Measurements from ENCODE around the gene MAP4K2. TPM values are rescaled to one million over a fixed set of nuclear protein-coding genes. Genes with fewer than 3 reads are reported as not detected.

MAP4K2 gene
- polyA plus RNA-seq, 3 donors: 9.9 to 38.0 (median 12.6) TPM

DNA sequence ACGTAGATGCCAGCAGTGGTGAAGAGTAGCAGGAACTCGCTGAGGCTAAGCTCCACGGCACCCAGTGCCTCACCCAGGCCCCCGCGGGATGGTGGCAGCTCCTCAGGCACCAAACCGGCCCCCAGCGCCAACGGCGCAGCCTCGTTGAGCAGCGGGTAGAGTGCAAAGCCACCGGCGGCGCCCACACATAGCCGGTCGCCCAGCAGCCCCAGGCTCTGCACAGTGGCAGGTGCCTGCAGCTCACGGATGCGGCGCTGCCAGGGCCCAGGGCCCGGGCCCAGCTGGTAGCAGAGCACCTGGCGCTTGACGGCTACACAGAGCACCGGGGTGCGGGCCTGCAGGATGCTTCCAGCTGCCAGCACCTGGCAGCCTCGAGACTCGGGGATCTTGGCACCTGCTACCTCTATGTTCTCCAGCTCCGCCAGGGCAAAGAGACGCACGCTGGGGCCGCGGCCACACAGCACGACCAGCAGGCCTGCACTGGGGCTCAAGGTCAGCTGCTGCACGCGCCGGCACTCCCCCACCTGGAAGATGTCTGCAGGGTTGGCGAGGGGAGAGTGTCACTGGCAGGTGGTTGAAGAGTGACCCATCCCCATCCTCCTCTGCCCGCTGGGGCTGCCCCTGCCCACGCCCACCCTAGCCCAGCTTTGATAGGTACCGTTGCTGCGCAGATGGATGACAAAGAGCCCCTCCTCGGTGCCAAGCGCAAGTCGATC is 26.7 kb upstream of the MAP4K2 start:
- no peaks in the 10 kb centered on the region for H3K36me3 Mint-ChIP-seq
- no peak for DNase-seq
- no peak overlapping the region for H3K4me3 Mint-ChIP-seq
- 96% methylated on average over 41 of the region's 43 CpGs for WGBS (ENCODE audit: insufficient coverage)
- TF ChIP-seq, protein P1, sequence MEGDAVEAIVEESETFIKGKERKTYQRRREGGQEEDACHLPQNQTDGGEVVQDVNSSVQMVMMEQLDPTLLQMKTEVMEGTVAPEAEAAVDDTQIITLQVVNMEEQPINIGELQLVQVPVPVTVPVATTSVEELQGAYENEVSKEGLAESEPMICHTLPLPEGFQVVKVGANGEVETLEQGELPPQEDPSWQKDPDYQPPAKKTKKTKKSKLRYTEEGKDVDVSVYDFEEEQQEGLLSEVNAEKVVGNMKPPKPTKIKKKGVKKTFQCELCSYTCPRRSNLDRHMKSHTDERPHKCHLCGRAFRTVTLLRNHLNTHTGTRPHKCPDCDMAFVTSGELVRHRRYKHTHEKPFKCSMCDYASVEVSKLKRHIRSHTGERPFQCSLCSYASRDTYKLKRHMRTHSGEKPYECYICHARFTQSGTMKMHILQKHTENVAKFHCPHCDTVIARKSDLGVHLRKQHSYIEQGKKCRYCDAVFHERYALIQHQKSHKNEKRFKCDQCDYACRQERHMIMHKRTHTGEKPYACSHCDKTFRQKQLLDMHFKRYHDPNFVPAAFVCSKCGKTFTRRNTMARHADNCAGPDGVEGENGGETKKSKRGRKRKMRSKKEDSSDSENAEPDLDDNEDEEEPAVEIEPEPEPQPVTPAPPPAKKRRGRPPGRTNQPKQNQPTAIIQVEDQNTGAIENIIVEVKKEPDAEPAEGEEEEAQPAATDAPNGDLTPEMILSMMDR (IDR thresholded peaks at IDR 0.05): no peak
- peaks cover 0 to 2% (median 0%) of the 10 kb centered on the region in 3 donors for H3K27me3 Mint-ChIP-seq (ENCODE audit: low read depth in 3 of 3)
- no peaks in the 10 kb centered on the region for H3K27me3 ChIP-seq (ENCODE audit: control insufficient read depth in 2 of 2, insufficient read depth in 2 of 2, low read length in 2 of 2)
- H3K36me3 ChIP-seq (replicated peaks in 1 of 2; ENCODE audit: control insufficient read depth in 1 of 2, insufficient read depth in 2 of 2, low read length in 2 of 2): no peaks in the 10 kb centered on the region
- H3K27ac Mint-ChIP-seq: no peak overlapping the region
- H3K4me1 ChIP-seq (ENCODE audit: control insufficient read depth in 1 of 2, insufficient read depth in 2 of 2, low read length in 2 of 2): no peaks in the 10 kb centered on the region
- no peaks in the 10 kb centered on the region for H4K20me1 ChIP-seq (ENCODE audit: insufficient read depth, low read length)
- no peak overlapping the region for H3K4me2 ChIP-seq (replicated peaks; ENCODE audit: extremely low read depth, low read length, poor library complexity, severe bottlenecking)
- intact Hi-C loops (cut with micrococcal nuclease): no loop called here
- H3K9ac ChIP-seq (ENCODE audit: insufficient read depth, low read length, poor library complexity, severe bottlenecking): no peak overlapping the region
- no peaks in the 10 kb centered on the region for H3K9me3 ChIP-seq (replicated peaks in 1 of 2; ENCODE audit: control insufficient read depth in 1 of 2, insufficient read depth in 1 of 2, low read length in 2 of 2)
- H2AFZ ChIP-seq (ENCODE audit: insufficient read depth, low read depth, low read length, poor library complexity, severe bottlenecking): no peak overlapping the region
- H3K4me1 Mint-ChIP-seq: peaks cover 3% of the 10 kb centered on the region
- no peaks in the 10 kb centered on the region for H3K9me3 Mint-ChIP-seq
- no peak overlapping the region for H3K4me3 ChIP-seq (replicated peaks in 1 of 3; ENCODE audit: low read depth in 2 of 3, low read length in 3 of 3)
- no peaks in the 10 kb centered on the region for H3K79me2 ChIP-seq (ENCODE audit: insufficient read depth, low read length)
- H3K27ac ChIP-seq (ENCODE audit: low read depth in 1 of 2, low read length in 2 of 2): no peak overlapping the region

DNA sequence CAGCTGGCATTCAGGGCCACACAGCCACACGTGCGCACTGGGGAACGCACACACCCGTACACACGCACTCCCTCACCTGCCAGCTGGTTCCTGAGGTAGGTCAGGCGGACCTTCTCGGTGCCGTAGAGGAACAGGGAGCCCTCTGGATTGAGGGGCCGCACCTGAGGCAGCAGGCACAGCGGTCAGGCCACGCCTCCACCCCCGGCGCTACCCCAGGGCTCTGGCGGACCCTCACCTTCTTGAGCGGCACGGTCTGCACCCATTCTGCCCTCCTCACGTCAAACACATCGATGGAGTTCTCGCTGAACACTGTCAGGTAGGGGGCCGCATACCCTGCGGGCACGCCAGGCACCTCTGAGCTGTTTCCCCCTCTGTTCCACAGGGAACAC is 24.4 kb upstream of the MAP4K2 start:
- H3K9me3 Mint-ChIP-seq: peaks cover 0 to 2% (median 0%) of the 10 kb centered on the region in 7 donors
- Histone ChIP-seq H3K9ac (ENCODE audit: insufficient read depth, low read length, poor library complexity, severe bottlenecking) (no peak overlapping the region), H3K4me1 (ENCODE audit: control insufficient read depth in 1 of 2, insufficient read depth in 2 of 2, low read length in 2 of 2) (no peaks in the 10 kb centered on the region), H3K4me2 (replicated peaks; ENCODE audit: extremely low read depth, low read length, poor library complexity, severe bottlenecking) (no peak overlapping the region), H3K79me2 (ENCODE audit: insufficient read depth, low read length) (no peaks in the 10 kb centered on the region), H3K27ac (ENCODE audit: low read depth in 1 of 2, low read length in 2 of 2) (no peak overlapping the region), H3K9me3 (replicated peaks in 1 of 2; ENCODE audit: control insufficient read depth in 1 of 2, insufficient read depth in 1 of 2, low read length in 2 of 2) (no peaks in the 10 kb centered on the region), H2AFZ (ENCODE audit: insufficient read depth, low read depth, low read length, poor library complexity, severe bottlenecking) (no peak overlapping the region), H3K4me3 (replicated peaks in 1 of 3; ENCODE audit: low read depth in 2 of 3, low read length in 3 of 3) (no peak overlapping the region), H3K27me3 (ENCODE audit: control insufficient read depth in 2 of 2, insufficient read depth in 2 of 2, low read length in 2 of 2) (no peaks in the 10 kb centered on the region), H3K36me3 (replicated peaks in 1 of 2; ENCODE audit: control insufficient read depth in 1 of 2, insufficient read depth in 2 of 2, low read length in 2 of 2) (no peaks in the 10 kb centered on the region), H4K20me1 (ENCODE audit: insufficient read depth, low read length) (no peaks in the 10 kb centered on the region)
- no peak overlapping the region for H3K27ac Mint-ChIP-seq
- TF ChIP-seq, protein P1 (IDR thresholded peaks at IDR 0.05): no peak
- H3K4me1 Mint-ChIP-seq: peaks cover 3% of the 10 kb centered on the region
- intact Hi-C loops (cut with micrococcal nuclease): no loop called here
- H3K36me3 Mint-ChIP-seq: no peaks in the 10 kb centered on the region
- no peak overlapping the region for H3K4me3 Mint-ChIP-seq
- WGBS (ENCODE audit: insufficient coverage): 98% methylated on average over 22 of the region's 22 CpGs
- peaks cover 0 to 2% (median 2%) of the 10 kb centered on the region in 3 donors for H3K27me3 Mint-ChIP-seq (ENCODE audit: low read depth in 3 of 3)
- DNase-seq: no peak

Measured in CD14-positive monocyte (primary cell).